Fibroblast of skin of back (primary cell): ENCODE measurements around the gene SPDYE16. TPM values are rescaled to one million over a fixed set of nuclear protein-coding genes. Genes with fewer than 3 reads are reported as not detected.
"Not testable (repeated sequence)": the region's sequence is repeated elsewhere in the genome, so short reads cannot be mapped to it uniquely, and the experiment has no call there.

Experiments
- DNase-seq: peaks from one replicate; pipeline ENCODE4 v3.0.0-alpha.2; 2013
- polyA plus RNA-seq, 2 experiments: library from polyadenylated mRNA; unstranded; fragments of 120-200 nt; gene quantifications; one replicate each; pipeline ENCODE4 v1.2.1, GENCODE V29; 2013; ENCODE audit not compliant: insufficient read length in 2 of 2

The SPDYE16 gene
- polyA plus RNA-seq (2013, experiment 1 of 2; ENCODE audit: insufficient read length), result 0.61 TPM
- polyA plus RNA-seq (2013, experiment 2 of 2; ENCODE audit: insufficient read length), result 0.41 TPM

GRCh38 chr7:76543197-76543596 is at the start of gene SPDYE16:
TSS of gene SPDYE16 (minus strand) at chr7:76543297. CDS start at chr7:76541459, 1,838 bp downstream.
- not testable (repeated sequence) for DNase-seq

- DNase-seq, result not testable (repeated sequence)
Observed at GRCh38 chr7:76592694-76593093, 49.6 kb upstream of the SPDYE16 start.

GRCh38 chr7:76591602-76592304 is 48.7 kb upstream of the SPDYE16 start:
- DNase-seq, result not testable (repeated sequence)

- DNase-seq, result not testable (repeated sequence)
Observed at GRCh38 chr7:76591033-76591432, 47.9 kb upstream of the SPDYE16 start.

GRCh38 chr7:76588586-76588985 is 45.5 kb upstream of the SPDYE16 start:
- not testable (repeated sequence) for DNase-seq

GRCh38 chr7:76586585-76587315 is 43.7 kb upstream of the SPDYE16 start:
- DNase-seq, result not testable (repeated sequence)

GRCh38 chr7:76583636-76584281 is 40.7 kb upstream of the SPDYE16 start:
- DNase-seq, result peak; percentile 77

GRCh38 chr7:76582848-76583631 is 39.9 kb upstream of the SPDYE16 start:
- peak; percentile 92 for DNase-seq

GRCh38 chr7:76575919-76576655 is 33.0 kb upstream of the SPDYE16 start:
- peak; percentile 44 for DNase-seq

GRCh38 chr7:76575431-76575830 is 32.3 kb upstream of the SPDYE16 start:
- not testable (repeated sequence) for DNase-seq

- not testable (repeated sequence) for DNase-seq
Observed at GRCh38 chr7:76572296-76572695, 29.2 kb upstream of the SPDYE16 start.

GRCh38 chr7:76570324-76570775 is 27.3 kb upstream of the SPDYE16 start:
- not testable (repeated sequence) for DNase-seq

- peak; percentile 73 for DNase-seq
Observed at GRCh38 chr7:76568742-76569141, 25.6 kb upstream of the SPDYE16 start.

- not testable (repeated sequence) for DNase-seq
Observed at GRCh38 chr7:76567753-76568152, 24.7 kb upstream of the SPDYE16 start.

GRCh38 chr7:76567311-76567710 is 24.2 kb upstream of the SPDYE16 start:
- not testable (repeated sequence) for DNase-seq

GRCh38 chr7:76565001-76565400 is 21.9 kb upstream of the SPDYE16 start:
- not testable (repeated sequence) for DNase-seq

- DNase-seq, result not testable (repeated sequence)
Observed at GRCh38 chr7:76561342-76561741, 18.2 kb upstream of the SPDYE16 start.

- not testable (repeated sequence) for DNase-seq
Observed at GRCh38 chr7:76560157-76560556, 17.1 kb upstream of the SPDYE16 start.

- DNase-seq, result not testable (repeated sequence)
Observed at GRCh38 chr7:76559685-76560084, 16.6 kb upstream of the SPDYE16 start.

GRCh38 chr7:76551992-76552391 is 8.9 kb upstream of the SPDYE16 start:
- DNase-seq, result not testable (repeated sequence)

GRCh38 chr7:76549855-76550248 is 6.8 kb upstream of the SPDYE16 start:
- DNase-seq, result not testable (repeated sequence)
